ENCODE measurements around the gene HS6ST3.

The HS6ST3 gene

DNA sequence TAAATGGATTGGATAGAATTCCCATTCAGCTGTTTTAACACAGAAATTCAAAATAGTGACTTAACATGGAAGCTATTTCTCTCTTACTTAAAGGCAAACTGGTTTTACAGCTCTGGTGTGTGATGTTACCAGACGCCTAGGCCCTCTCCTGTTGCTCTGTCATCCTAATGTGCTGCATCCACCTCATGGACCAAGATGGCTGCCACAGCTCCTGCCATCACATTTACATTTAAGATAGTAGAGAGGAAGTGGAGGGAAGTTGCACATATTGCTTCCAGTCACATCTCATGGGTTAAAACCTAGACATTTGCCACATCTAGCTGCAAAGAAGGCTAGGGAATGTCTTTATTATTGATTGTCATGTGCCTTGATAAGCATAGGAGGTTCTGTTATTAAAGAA lies 746.8 kb downstream of the HS6ST3 start:
- H3K4me1 Mint-ChIP-seq, result no peaks in the 10 kb centered on the region
- ATAC-seq (ENCODE audit: low read depth) (no peak), DNase-seq (ENCODE audit: low spot score in 2 of 2) (no peak)
- H3K36me3 Mint-ChIP-seq, result no peaks in the 10 kb centered on the region
- H3K9me3 Mint-ChIP-seq, result peaks cover 2% of the 10 kb centered on the region
- H3K4me3 Mint-ChIP-seq, result no peak overlapping the region
- no peaks in the 10 kb centered on the region for H3K27me3 Mint-ChIP-seq
- no peak overlapping the region for H3K27ac Mint-ChIP-seq

DNA sequence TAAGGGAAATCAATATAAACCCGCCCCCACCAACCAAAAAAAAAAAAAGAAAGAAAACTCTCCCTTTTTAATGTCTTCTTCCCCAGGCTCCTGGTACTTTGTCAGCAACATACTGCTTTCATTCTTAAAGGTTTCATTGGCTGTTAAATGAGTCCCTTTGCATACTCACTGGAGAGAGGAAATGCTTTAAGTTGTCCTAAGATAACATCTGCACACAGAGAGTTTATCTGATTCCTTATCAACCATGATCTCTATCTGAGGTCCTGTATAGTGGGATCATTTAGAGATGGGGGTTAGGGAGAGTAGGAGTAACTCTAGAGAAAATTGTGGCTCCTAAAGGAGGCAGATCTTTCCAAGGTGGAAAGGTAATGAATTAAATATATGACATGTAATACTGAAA lies 747.9 kb downstream of the HS6ST3 start:
- DNase-seq (ENCODE audit: low spot score in 2 of 2) (no peak), ATAC-seq (ENCODE audit: low read depth) (no peak)
- H3K27me3 Mint-ChIP-seq, result no peaks in the 10 kb centered on the region
- H3K36me3 Mint-ChIP-seq, result no peaks in the 10 kb centered on the region
- H3K9me3 Mint-ChIP-seq, result peaks cover 2% of the 10 kb centered on the region
- no peaks in the 10 kb centered on the region for H3K4me1 Mint-ChIP-seq
- no peak overlapping the region for H3K27ac Mint-ChIP-seq
- H3K4me3 Mint-ChIP-seq, result no peak overlapping the region

DNA sequence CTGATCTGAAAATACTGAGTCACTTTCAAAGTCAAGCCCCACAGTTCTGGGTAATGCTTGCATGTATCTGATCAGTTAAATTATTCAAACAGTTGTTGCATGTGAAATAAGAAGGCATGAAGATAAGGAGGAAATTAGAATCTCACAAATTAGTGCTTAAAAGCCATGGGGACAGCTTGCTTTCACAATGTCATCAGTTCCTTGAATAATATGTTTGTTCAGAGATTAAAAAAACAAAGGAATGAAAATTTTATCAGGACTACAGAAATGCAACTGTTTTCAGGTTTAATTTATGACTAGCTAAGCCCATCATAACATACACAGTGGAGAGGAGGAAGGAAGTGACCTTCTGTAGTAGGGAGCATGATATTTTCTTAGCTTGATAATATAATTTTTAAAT lies 754.3 kb downstream of the HS6ST3 start:
- Mint-ChIP-seq H3K36me3 (no peaks in the 10 kb centered on the region), H3K27me3 (no peaks in the 10 kb centered on the region), H3K4me1 (no peaks in the 10 kb centered on the region), H3K4me3 (no peak overlapping the region), H3K27ac (no peak overlapping the region), H3K9me3 (peaks cover 4% of the 10 kb centered on the region)
- no peak for ATAC-seq (ENCODE audit: low read depth)
- DNase-seq (ENCODE audit: low spot score in 2 of 2), result no peak

DNA sequence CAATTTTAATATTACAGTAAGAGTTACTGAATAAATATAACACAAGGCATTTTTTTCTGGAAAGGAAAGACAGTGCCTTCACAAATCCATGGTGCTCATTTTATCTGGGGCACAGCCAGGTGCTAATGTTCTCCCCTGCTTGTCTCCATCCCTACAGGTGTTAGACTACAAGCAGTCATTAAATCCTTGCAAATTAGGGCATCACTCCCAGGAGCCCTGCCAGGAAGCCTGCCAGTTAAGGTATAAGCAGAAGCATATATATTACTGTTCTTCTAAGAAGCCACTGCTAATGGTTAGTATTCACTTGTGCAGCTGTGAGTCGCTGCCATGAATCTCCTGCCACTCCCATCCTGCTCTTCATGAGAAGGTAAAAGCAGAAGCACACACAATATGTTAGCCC lies 754.7 kb downstream of the HS6ST3 start:
- no peak overlapping the region for H3K27ac Mint-ChIP-seq
- H3K36me3 Mint-ChIP-seq, result no peaks in the 10 kb centered on the region
- no peaks in the 10 kb centered on the region for H3K27me3 Mint-ChIP-seq
- H3K4me3 Mint-ChIP-seq, result no peak overlapping the region
- no peaks in the 10 kb centered on the region for H3K4me1 Mint-ChIP-seq
- no peak for ATAC-seq (ENCODE audit: low read depth)
- no peak for DNase-seq (ENCODE audit: low spot score in 2 of 2)
- peaks cover 4% of the 10 kb centered on the region for H3K9me3 Mint-ChIP-seq

DNA sequence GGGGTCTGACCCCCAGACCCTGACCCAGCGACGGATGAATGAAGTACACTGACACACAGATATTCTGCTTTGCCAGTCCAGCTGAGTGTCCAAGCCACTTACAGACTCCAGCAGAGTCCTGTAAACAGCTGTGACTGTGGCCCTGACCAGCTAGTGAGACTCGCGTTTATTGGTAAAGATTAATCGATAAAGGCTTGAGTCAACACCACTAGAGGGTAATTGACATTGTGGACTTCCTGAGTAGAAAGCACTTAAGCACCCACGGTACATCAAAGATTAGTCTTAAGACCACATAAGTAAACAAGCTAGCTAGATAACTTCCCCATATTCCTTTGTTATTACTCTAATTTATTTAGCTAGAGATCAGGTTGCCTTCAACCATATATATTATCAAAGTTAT lies 758.4 kb downstream of the HS6ST3 start:
- Mint-ChIP-seq H3K27ac (no peak overlapping the region), H3K36me3 (no peaks in the 10 kb centered on the region), H3K9me3 (peaks cover 2% of the 10 kb centered on the region), H3K27me3 (no peaks in the 10 kb centered on the region), H3K4me1 (no peaks in the 10 kb centered on the region), H3K4me3 (no peak overlapping the region)
- DNase-seq (ENCODE audit: low spot score in 2 of 2) (no peak), ATAC-seq (ENCODE audit: low read depth) (no peak)

DNA sequence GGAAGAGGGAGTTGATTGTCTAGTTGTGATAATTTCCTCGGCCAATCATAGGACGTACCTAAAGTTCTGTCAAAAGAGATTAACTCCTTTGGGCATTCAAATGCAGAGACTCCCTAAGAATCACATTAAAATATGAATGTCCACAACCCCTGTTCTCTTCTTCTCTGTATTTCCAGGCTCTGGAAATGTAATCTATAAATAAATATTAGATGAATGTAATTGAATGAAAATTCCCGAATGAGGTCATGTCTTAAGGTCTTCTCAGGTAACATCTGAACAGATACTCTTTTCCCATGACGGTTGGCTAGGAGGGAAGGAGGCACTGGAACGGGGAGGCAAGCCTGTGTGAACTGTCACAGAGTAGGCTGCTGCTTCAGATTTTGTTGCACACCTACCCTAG lies 759.2 kb downstream of the HS6ST3 start:
- H3K4me3 Mint-ChIP-seq, result no peak overlapping the region
- H3K4me1 Mint-ChIP-seq, result no peaks in the 10 kb centered on the region
- ATAC-seq (ENCODE audit: low read depth) (no peak), DNase-seq (ENCODE audit: low spot score in 2 of 2) (no peak)
- H3K36me3 Mint-ChIP-seq, result no peaks in the 10 kb centered on the region
- no peaks in the 10 kb centered on the region for H3K27me3 Mint-ChIP-seq
- H3K27ac Mint-ChIP-seq, result no peak overlapping the region
- H3K9me3 Mint-ChIP-seq, result peaks cover 4% of the 10 kb centered on the region

DNA sequence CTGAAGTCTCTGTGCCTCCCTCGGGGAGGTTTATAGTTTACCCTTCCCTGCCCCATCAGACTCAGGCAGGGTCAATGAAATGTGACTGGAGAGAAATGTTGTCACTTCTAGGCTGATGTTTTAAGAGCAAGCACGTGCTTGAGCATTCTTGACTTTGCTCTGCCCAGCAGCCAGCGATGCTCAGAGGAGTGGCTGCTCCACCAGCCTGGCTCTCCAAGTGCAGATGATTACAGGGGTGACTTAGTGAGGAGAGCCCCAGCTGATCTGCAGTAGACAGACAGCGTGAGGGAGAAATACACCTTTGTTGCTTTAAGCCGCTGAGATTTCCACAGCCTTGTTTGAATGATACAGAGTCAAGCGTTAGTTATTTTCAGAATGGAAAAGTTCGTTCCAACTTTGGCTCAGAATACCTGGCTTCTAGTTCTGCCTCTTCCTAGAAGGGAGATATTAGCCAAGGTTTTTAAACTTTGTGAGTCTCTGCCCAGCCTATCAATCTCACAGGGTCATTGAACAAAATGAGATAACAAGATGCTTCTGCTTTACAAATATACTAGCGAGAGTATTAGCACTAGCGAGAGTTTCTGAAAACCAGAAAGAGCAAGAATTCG lies 760.7 kb downstream of the HS6ST3 start:
- no peak for DNase-seq (ENCODE audit: low spot score in 2 of 2)
- no peak overlapping the region for H3K4me3 Mint-ChIP-seq
- H3K27ac Mint-ChIP-seq, result no peak overlapping the region
- no peaks in the 10 kb centered on the region for H3K36me3 Mint-ChIP-seq
- H3K27me3 Mint-ChIP-seq, result no peaks in the 10 kb centered on the region
- ATAC-seq (ENCODE audit: low read depth), result no peak
- peaks cover 4% of the 10 kb centered on the region for H3K9me3 Mint-ChIP-seq
- no peaks in the 10 kb centered on the region for H3K4me1 Mint-ChIP-seq

DNA sequence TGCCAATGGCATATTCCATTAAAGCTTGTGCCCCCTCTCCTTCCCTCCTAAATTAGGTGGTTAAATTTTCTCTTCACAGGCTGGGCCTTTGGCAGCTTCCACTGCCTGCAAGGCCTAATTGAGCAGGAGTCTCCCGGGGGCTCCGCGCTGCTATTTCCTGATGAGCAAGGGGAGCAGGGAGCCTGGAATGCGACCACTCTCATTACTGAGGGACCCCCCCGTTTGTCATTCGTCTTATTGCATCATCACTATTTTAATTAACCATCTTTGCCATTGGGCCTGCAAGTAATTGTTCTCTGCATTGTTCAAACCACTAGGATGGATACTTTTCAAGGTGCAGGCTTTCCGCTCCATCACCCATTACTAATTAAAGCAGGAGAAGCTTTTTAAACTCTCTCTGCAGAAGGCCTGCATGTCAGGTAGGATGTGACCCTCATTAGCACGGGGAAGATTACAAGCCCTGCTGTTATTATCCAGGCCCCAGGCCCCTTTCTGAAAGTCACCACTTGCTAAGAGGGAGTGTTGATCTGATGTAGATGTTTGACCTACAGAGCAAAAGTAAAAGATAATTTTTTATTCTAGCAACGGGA lies 762.0 kb downstream of the HS6ST3 start:
- Mint-ChIP-seq H3K9me3 (peaks cover 1% of the 10 kb centered on the region), H3K36me3 (no peaks in the 10 kb centered on the region), H3K4me3 (no peak overlapping the region), H3K4me1 (no peaks in the 10 kb centered on the region), H3K27ac (no peak overlapping the region), H3K27me3 (no peaks in the 10 kb centered on the region)
- ATAC-seq (ENCODE audit: low read depth), result no peak
- DNase-seq (ENCODE audit: low spot score in 2 of 2), result no peak

DNA sequence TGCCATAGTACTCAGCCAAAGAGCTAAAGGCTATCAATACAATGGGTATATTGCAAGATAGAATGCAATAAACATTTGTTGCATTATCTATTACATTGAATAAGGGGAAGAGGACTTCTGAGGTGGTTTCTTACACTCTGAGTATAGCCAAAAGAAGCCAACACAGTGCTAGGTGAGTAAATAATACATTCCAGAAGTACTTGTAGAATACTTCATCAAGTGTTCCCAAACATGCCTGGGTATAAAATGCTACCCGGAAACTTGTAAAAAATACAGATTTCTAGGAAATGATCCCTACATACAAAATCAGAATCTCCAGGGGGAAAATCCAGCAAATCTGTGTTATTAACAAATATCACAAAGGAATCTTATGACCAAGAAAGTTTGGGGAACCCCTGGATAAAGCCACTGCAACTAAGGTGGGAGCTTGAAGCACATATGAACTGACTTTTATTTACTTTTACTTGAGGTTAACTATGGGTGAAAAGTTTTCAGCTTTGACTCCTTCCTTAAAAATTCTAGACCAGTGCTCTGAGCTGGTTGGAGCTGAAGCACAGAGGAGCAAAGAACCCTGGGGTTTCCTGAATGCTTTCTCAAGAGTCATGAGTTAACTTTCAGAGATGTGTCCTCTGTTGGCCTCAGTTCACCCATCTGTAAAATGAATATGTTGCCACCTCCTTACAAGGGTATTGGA lies 768.4 kb downstream of the HS6ST3 start:
- ATAC-seq (ENCODE audit: low read depth) (no peak), DNase-seq (ENCODE audit: low spot score in 2 of 2) (no peak)
- H3K27ac Mint-ChIP-seq, result no peak overlapping the region
- H3K4me1 Mint-ChIP-seq, result no peaks in the 10 kb centered on the region
- no peaks in the 10 kb centered on the region for H3K36me3 Mint-ChIP-seq
- peaks cover 1% of the 10 kb centered on the region for H3K9me3 Mint-ChIP-seq
- H3K4me3 Mint-ChIP-seq, result no peak overlapping the region
- H3K27me3 Mint-ChIP-seq, result no peaks in the 10 kb centered on the region

DNA sequence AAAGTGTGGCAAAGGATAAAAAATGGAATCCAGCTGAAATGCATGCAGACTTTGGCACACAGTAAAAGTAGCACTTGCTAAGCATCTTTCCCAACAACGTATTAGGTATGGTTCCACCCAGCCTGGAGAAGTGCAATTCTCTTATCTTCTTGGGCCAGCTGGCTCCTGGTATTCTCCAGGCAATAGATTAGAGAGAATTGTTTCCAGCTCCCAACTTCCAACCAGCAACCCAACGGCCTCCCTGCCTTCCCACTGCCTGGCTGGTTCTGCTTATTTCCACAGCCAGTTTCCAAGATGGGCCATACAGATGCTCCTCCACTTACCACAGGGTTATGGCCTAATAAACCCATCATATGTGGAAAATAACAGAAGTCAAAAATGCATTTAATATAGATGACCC lies 771.0 kb downstream of the HS6ST3 start:
- Mint-ChIP-seq H3K36me3 (no peaks in the 10 kb centered on the region), H3K27me3 (no peaks in the 10 kb centered on the region), H3K4me1 (no peaks in the 10 kb centered on the region), H3K4me3 (no peak overlapping the region), H3K9me3 (peaks cover 3% of the 10 kb centered on the region), H3K27ac (no peak overlapping the region)
- no peak for DNase-seq (ENCODE audit: low spot score in 2 of 2)
- no peak for ATAC-seq (ENCODE audit: low read depth)

DNA sequence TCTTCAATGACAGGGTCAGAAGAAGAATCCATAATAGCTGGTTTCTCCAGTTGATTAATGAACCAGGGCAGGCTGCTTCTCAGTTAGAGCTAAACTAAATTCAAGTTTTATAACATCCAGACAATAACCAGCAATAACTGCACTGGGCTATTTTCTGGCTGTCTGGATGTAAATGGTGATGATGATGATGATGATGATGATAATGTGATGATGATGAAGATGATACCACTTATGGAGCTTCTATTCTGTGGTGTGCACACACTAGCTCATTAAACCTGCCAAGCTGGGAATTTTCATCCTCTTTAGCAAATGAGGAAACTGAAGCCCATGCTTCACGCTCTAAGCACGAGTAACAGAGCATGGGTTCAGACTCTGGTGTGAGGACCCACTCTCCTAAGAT lies 772.2 kb downstream of the HS6ST3 start:
- no peaks in the 10 kb centered on the region for H3K4me1 Mint-ChIP-seq
- ATAC-seq (ENCODE audit: low read depth) (no peak), DNase-seq (ENCODE audit: low spot score in 2 of 2) (no peak)
- no peaks in the 10 kb centered on the region for H3K36me3 Mint-ChIP-seq
- peaks cover 3% of the 10 kb centered on the region for H3K9me3 Mint-ChIP-seq
- no peak overlapping the region for H3K27ac Mint-ChIP-seq
- no peak overlapping the region for H3K4me3 Mint-ChIP-seq
- H3K27me3 Mint-ChIP-seq, result no peaks in the 10 kb centered on the region

DNA sequence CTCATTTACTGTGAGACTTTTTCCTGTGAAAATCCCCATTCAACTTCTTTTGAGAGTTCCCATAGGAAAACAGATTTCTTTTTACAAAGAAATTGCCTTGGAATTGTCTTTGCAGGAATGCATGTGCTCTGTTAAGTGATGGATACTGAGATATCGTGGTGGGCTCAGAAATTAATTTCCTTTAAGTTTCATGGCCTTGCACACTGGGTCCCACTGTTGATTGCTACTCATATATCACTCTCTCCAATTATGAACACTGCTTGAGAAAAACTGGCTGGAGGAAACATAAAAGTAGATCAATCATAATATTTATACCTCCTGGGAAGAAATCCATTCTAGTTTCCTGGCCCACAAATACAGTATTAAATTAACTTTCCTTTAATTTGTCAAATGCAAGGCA lies 773.1 kb downstream of the HS6ST3 start:
- no peaks in the 10 kb centered on the region for H3K27me3 Mint-ChIP-seq
- DNase-seq (ENCODE audit: low spot score in 2 of 2) (no peak), ATAC-seq (ENCODE audit: low read depth) (no peak)
- peaks cover 3% of the 10 kb centered on the region for H3K9me3 Mint-ChIP-seq
- H3K36me3 Mint-ChIP-seq, result no peaks in the 10 kb centered on the region
- H3K4me3 Mint-ChIP-seq, result no peak overlapping the region
- H3K27ac Mint-ChIP-seq, result no peak overlapping the region
- no peaks in the 10 kb centered on the region for H3K4me1 Mint-ChIP-seq

DNA sequence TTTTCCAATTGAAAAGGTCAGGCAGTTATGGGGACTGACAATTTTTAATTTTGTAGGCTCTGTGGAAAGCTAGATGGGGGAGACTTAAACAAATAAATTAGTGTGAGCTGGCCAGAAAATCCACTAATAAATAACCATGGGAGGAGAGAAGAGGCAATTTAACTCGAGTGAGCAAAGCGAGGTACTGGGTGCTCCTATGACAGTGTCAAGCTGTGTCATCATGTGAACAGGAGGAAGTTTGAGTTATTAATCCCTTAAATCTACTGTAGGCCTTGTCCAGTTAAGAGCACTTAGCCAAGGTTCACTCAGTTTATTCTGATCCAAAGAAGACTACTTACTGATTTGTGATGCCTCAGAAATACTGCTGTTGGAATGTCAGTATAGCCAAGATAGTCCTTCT lies 781.6 kb downstream of the HS6ST3 start:
- Mint-ChIP-seq H3K4me3 (no peak overlapping the region), H3K36me3 (no peaks in the 10 kb centered on the region), H3K27me3 (peaks cover 2% of the 10 kb centered on the region), H3K27ac (no peak overlapping the region), H3K9me3 (peaks cover 9% of the 10 kb centered on the region), H3K4me1 (no peaks in the 10 kb centered on the region)
- ATAC-seq (ENCODE audit: low read depth), result no peak
- DNase-seq (ENCODE audit: low spot score in 2 of 2), result no peak

DNA sequence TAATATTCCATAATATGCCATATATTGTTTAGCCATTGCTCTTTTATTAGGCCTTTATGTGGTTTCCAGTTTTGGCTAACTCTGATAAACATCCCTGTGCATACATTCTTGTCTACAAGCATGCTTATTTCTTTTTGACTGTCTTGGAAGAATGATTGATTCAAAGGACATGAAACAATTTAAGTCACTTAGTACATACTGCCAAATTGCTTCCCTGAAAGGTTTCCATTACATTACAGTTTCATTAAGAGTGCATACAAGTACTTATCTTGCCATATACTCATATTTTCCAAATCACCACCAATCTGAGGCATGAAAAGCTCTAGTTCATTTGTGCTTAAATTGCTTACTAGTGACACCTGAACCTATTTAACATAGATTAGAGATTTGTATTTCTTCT lies 790.5 kb downstream of the HS6ST3 start:
- DNase-seq (ENCODE audit: low spot score in 2 of 2) (no peak), ATAC-seq (ENCODE audit: low read depth) (no peak)
- Mint-ChIP-seq H3K9me3 (peaks cover 11% of the 10 kb centered on the region), H3K4me1 (no peaks in the 10 kb centered on the region), H3K4me3 (no peak overlapping the region), H3K27ac (no peak overlapping the region), H3K27me3 (no peaks in the 10 kb centered on the region), H3K36me3 (no peaks in the 10 kb centered on the region)
